Measurements from ENCODE around the gene CLDN15. TPM values are rescaled to one million over a fixed set of nuclear protein-coding genes. Genes with fewer than 3 reads are reported as not detected.

Gene CLDN15
- total RNA-seq, 1 experiment from 2014 or later, result 8.5 TPM

DNA sequence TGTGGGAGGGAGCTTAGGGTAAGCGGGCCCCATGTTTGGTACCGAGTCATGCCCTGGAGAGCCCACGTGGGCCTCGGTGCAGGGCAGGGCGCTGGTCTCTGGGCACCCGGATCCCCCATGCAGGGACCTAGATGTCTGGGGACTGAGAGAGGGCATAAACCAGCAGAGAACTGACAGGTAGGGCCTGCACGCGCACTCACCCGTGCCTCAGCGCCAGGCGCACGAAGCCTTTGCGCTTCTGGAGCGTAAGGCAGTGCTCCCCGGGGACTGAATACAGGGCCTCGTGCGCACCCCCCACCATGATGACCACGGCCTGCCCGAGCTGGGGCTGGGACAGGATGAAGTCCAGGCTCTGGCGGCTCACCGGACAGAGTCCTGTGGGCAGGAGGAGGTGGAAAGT is 39.6 kb downstream of the CLDN15 start:
- DNase-seq (ENCODE audit: unreplicated experiment), result no peak
- no peaks in the 10 kb centered on the region for H3K9me3 Mint-ChIP-seq (ENCODE audit: unreplicated experiment)
- H3K36me3 Mint-ChIP-seq (ENCODE audit: insufficient read depth, unreplicated experiment), result no peaks in the 10 kb centered on the region
- peaks cover 12% of the 10 kb centered on the region for H3K27me3 Mint-ChIP-seq (ENCODE audit: insufficient read depth, unreplicated experiment)
- TF ChIP-seq, protein P1, sequence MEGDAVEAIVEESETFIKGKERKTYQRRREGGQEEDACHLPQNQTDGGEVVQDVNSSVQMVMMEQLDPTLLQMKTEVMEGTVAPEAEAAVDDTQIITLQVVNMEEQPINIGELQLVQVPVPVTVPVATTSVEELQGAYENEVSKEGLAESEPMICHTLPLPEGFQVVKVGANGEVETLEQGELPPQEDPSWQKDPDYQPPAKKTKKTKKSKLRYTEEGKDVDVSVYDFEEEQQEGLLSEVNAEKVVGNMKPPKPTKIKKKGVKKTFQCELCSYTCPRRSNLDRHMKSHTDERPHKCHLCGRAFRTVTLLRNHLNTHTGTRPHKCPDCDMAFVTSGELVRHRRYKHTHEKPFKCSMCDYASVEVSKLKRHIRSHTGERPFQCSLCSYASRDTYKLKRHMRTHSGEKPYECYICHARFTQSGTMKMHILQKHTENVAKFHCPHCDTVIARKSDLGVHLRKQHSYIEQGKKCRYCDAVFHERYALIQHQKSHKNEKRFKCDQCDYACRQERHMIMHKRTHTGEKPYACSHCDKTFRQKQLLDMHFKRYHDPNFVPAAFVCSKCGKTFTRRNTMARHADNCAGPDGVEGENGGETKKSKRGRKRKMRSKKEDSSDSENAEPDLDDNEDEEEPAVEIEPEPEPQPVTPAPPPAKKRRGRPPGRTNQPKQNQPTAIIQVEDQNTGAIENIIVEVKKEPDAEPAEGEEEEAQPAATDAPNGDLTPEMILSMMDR (IDR thresholded peaks at IDR 0.05; ENCODE audit: unreplicated experiment), result no peak
- no peak overlapping the region for H3K27ac Mint-ChIP-seq (ENCODE audit: low read depth, unreplicated experiment)
- BruUV-seq (replicated peaks), result no TSS peak
- ChIA-PET POLR2A (no interaction called here), CTCF (interaction anchor here (0.6 kb wide), 1 partner anchor 178 kb away, joined by 3 read pairs; no protein-coding TSS in a partner anchor)
- intact Hi-C loops (cut with micrococcal nuclease), result no loop called here
- H3K4me1 Mint-ChIP-seq (ENCODE audit: insufficient read depth, unreplicated experiment), result no peaks in the 10 kb centered on the region
- no peak overlapping the region for H3K4me3 Mint-ChIP-seq (ENCODE audit: unreplicated experiment)

- H3K27ac Mint-ChIP-seq (ENCODE audit: low read depth, unreplicated experiment), result no peak overlapping the region
- peaks cover 8% of the 10 kb centered on the region for H3K27me3 Mint-ChIP-seq (ENCODE audit: insufficient read depth, unreplicated experiment)
- TF ChIP-seq, protein P1 (IDR thresholded peaks at IDR 0.05; ENCODE audit: unreplicated experiment), result no peak
- no peaks in the 10 kb centered on the region for H3K9me3 Mint-ChIP-seq (ENCODE audit: unreplicated experiment)
- no peaks in the 10 kb centered on the region for H3K36me3 Mint-ChIP-seq (ENCODE audit: insufficient read depth, unreplicated experiment)
- intact Hi-C loops (cut with micrococcal nuclease), result no loop called here
- no peaks in the 10 kb centered on the region for H3K4me1 Mint-ChIP-seq (ENCODE audit: insufficient read depth, unreplicated experiment)
- DNase-seq (ENCODE audit: unreplicated experiment), result no peak
- BruUV-seq (replicated peaks), result no TSS peak
- ChIA-PET POLR2A (interaction anchor here (1.3 kb wide), 1 partner anchor 22 kb away, joined by 5 read pairs; the partner anchor contains the start of genes PLOD3 and ZNHIT1), CTCF (interaction anchor here (0.6 to 8.3 kb wide), 4 partner anchors 32 to 312 kb away, joined by 3 to 203 read pairs (median 3); no protein-coding TSS in a partner anchor)
- no peak overlapping the region for H3K4me3 Mint-ChIP-seq (ENCODE audit: unreplicated experiment)
These were observed 41.7 kb downstream of the CLDN15 start for GRCh38 chr7:101195884-101196283.

DNA sequence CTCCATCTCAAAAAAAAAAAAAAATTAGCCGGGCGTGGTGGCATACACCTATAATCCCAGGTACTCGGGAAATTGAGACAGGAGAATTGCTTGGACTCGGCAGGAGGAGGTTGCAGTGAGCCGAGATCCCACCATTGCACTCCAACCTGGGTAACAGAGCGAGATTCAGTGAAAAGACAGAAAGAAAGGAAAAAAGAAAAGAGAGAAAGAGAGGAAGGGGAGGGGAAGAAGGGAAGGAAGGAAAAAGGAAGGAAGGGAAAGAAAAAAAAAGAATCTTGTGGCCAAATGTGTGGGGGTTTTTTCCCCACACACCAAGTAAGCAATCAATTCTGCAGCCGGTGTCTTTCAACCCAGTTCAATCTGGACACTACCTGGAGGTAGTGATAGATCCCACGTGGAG is 48.5 kb downstream of the CLDN15 start:
- H3K4me1 Mint-ChIP-seq (ENCODE audit: insufficient read depth, unreplicated experiment), result peaks cover 6% of the 10 kb centered on the region
- H3K9me3 Mint-ChIP-seq (ENCODE audit: unreplicated experiment), result no peaks in the 10 kb centered on the region
- intact Hi-C loops (cut with micrococcal nuclease), result no loop called here
- no peaks in the 10 kb centered on the region for H3K27me3 Mint-ChIP-seq (ENCODE audit: insufficient read depth, unreplicated experiment)
- TF ChIP-seq, protein P1 (IDR thresholded peaks at IDR 0.05; ENCODE audit: unreplicated experiment), result no peak
- no peak overlapping the region for H3K27ac Mint-ChIP-seq (ENCODE audit: low read depth, unreplicated experiment)
- no TSS peak for BruUV-seq (replicated peaks)
- DNase-seq (ENCODE audit: unreplicated experiment), result no peak
- no peak overlapping the region for H3K4me3 Mint-ChIP-seq (ENCODE audit: unreplicated experiment)
- ChIA-PET CTCF (interaction anchor here (3.8 to 8.3 kb wide), 2 partner anchors 45 kb away, joined by 32 to 203 read pairs; no protein-coding TSS in a partner anchor), POLR2A (no interaction called here)
- H3K36me3 Mint-ChIP-seq (ENCODE audit: insufficient read depth, unreplicated experiment), result no peaks in the 10 kb centered on the region

DNA sequence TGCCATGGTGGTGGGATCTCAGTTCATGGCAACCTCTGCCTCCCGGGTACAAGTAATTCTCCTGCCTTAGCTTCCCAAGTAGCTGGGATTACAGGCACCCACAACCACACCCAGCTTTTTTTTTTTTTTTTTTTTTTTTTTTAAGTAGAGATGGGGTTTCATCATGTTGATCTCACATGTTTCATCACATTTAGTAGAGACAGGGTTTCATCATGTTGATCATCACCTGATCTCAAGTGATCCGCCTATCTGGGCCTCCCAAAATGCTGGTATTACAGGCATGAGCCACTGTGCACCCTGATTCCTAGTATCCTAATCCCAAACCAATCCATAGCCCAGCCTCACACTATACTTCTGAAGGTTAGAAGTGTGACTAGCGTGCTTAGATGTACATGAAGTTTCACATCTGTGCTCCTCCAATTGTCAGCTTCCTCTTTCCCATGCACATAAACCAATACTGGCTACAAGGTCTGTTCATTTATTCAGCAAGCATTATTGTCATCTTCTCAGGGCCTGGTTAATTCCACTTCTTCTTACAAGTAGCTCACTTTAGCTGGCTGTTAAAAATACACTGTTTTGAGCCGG is 50.7 kb downstream of the CLDN15 start:
- CTCF ChIA-PET, result interaction anchor here (0.6 to 3.8 kb wide), 8 partner anchors 17 to 294 kb away, joined by 3 to 32 read pairs (median 3); partner anchors contain the start of gene VGF
- POLR2A ChIA-PET, result interaction anchor here (0.6 to 1.8 kb wide), 6 partner anchors 27 to 176 kb away, joined by 3 to 4 read pairs (median 3); partner anchors contain the start of genes COL26A1 and FIS1
- peaks cover 12% of the 10 kb centered on the region for H3K4me1 Mint-ChIP-seq (ENCODE audit: insufficient read depth, unreplicated experiment)
- H3K27me3 Mint-ChIP-seq (ENCODE audit: insufficient read depth, unreplicated experiment), result no peaks in the 10 kb centered on the region
- intact Hi-C loops (cut with micrococcal nuclease), result loop anchor here (1.0 kb wide), 1 partner anchor 43 kb away; no protein-coding TSS in a partner anchor
- TF ChIP-seq, protein P1 (IDR thresholded peaks at IDR 0.05; ENCODE audit: unreplicated experiment), result no peak
- peak; percentile 43 for DNase-seq (ENCODE audit: unreplicated experiment)
- no peak overlapping the region for H3K27ac Mint-ChIP-seq (ENCODE audit: low read depth, unreplicated experiment)
- H3K36me3 Mint-ChIP-seq (ENCODE audit: insufficient read depth, unreplicated experiment), result no peaks in the 10 kb centered on the region
- no peak overlapping the region for H3K4me3 Mint-ChIP-seq (ENCODE audit: unreplicated experiment)
- no peaks in the 10 kb centered on the region for H3K9me3 Mint-ChIP-seq (ENCODE audit: unreplicated experiment)
- BruUV-seq (replicated peaks), result no TSS peak
